ENCODE results near the gene SNRNP25. TPM values are rescaled to one million over a fixed set of nuclear protein-coding genes. Genes with fewer than 3 reads are reported as not detected.
"Not testable (repeated sequence)": the region's sequence is repeated elsewhere in the genome, so short reads cannot be mapped to it uniquely, and the experiment has no call there.

SNRNP25 gene
- total RNA-seq, 8 experiments from 2014 or later = 14.1 to 50.6 (median 33.1) TPM

GRCh38 chr16:46510-46909, 7.1 kb upstream of the SNRNP25 start:
- H3K4me1 ChIP-seq (replicated peaks in 1 of 2); H3K27ac ChIP-seq; ATAC-seq (replicated peaks in 6 of 8); in situ Hi-C loops (cut with MboI; ENCODE audit: low pct_unique_long_range_greater_than_20kb in 2 of 9, low sequenced_read_pairs in 9 of 9, unreplicated experiment in 9 of 9); H3K4me3 ChIP-seq: not testable (repeated sequence)
- 84 to 100% (median 95%) methylated on average over 1 to 7 of the region's 7 CpGs for WGBS, 10 experiments

DNA sequence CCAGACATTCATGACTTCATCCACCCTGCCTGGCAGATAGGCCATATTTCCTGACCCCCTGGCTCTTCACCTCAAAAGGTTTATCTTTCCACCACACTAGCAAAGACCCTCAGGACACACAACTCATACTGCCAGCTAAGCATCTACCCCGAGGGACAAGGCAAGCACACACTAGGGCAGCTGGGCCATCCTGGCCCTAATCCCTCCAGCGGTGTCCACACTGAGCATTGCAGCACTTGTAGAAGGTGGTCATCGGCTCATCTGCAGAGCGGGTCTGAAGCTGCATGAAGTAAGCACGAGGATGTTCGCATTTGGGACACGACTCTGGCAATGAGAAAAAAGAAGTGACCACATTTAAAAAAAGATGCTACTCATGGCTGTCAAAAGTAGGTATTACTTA, 6.4 kb upstream of the SNRNP25 start:
- no peak for ATAC-seq (replicated peaks in 6 of 8)
- Histone ChIP-seq H3K4me3 (no peak overlapping the region), H3K4me1 (replicated peaks in 1 of 2) (no peaks in the 10 kb centered on the region), H3K27ac (no peak overlapping the region)
- 86 to 100% (median 97%) methylated on average over 2 to 6 of the region's 7 CpGs; no CpG with 5 or more reads in 7 of the 10 experiments for WGBS, 10 experiments
- in situ Hi-C loops (cut with MboI; ENCODE audit: low pct_unique_long_range_greater_than_20kb in 2 of 9, low sequenced_read_pairs in 9 of 9, unreplicated experiment in 9 of 9) = no loop called here

GRCh38 chr16:50769-51591, 2.6 kb upstream of the SNRNP25 start:
- 50 to 93% (median 82%) methylated on average over 1 to 12 of the region's 15 CpGs; no CpG with 5 or more reads in 2 of the 10 experiments for WGBS, 10 experiments
- no peak overlapping the region for H3K4me3 ChIP-seq
- in situ Hi-C loops (cut with MboI; ENCODE audit: low pct_unique_long_range_greater_than_20kb in 2 of 9, low sequenced_read_pairs in 9 of 9, unreplicated experiment in 9 of 9) = no loop called here
- peaks cover 4 to 5% of the 10 kb centered on the region in 2 donors for H3K4me1 ChIP-seq (replicated peaks in 1 of 2)
- ATAC-seq (replicated peaks in 6 of 8) = no peak
- no peak overlapping the region for H3K27ac ChIP-seq

DNA sequence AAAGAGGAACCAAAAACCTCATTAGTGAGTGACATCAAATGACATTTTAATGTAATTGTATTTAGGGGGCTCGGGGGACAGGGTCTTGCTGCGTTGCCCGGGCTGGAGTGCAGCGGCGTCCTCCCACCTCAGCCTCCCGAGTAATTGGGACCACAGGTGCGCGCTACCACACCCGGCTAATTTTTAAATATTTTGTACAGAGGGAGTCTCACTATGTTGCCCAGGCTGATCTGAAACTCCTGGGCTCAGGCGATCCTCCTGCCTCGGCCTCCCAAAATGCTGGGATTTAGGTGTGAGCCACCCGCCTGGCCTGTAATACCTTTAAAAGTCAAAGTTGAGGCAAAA, 581 bp downstream of the SNRNP25 start:
- Histone ChIP-seq H3K4me3 (peak overlapping the region; percentile 54 to 94 (median 80)), H3K27ac (no peak overlapping the region), H3K4me1 (replicated peaks in 1 of 2) (peaks cover 4 to 5% of the 10 kb centered on the region in 2 donors)
- no peak for ATAC-seq (replicated peaks in 6 of 8)
- in situ Hi-C loops (cut with MboI; ENCODE audit: low pct_unique_long_range_greater_than_20kb in 2 of 9, low sequenced_read_pairs in 9 of 9, unreplicated experiment in 9 of 9) = no loop called here
- WGBS, 10 experiments = 50 to 83% (median 63%) methylated on average over 2 to 6 of the region's 12 CpGs; no CpG with 5 or more reads in 4 of the 10 experiments

DNA sequence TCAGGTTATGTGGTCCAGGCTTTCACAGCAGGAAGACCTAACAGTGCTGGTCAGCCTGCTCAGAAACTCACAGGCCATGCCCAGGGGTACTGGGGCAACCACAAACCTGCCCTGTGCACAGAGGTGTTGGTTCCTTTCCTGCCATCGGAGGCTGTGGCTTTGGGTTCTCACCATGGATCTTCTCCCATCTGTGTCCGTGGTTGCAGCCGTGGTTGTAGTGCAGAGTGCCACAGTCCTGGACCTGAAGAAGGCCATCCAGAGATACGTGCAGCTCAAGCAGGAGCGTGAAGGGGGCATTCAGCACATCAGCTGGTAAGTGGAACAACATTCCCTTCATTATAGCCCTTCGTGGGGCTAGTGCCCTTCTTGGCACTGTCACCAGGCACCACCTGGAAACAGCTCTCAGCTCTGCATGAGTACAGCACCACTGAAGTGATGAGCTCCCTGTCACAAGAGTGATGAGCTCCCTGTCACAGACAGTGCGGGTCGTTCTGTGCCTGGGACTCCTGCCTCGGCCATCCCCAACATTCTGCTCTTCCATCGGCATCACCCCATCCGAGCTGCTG, 2.0 kb downstream of the SNRNP25 start:
- Histone ChIP-seq H3K4me1 (replicated peaks in 1 of 2) (peaks cover 4 to 5% of the 10 kb centered on the region in 2 donors), H3K27ac (no peak overlapping the region), H3K4me3 (no peak overlapping the region)
- no peak for ATAC-seq (replicated peaks in 6 of 8)
- WGBS, 10 experiments = 82 to 100% (median 97%) methylated on average over 2 to 5 of the region's 11 CpGs; no CpG with 5 or more reads in 6 of the 10 experiments
- in situ Hi-C loops (cut with MboI; ENCODE audit: low pct_unique_long_range_greater_than_20kb in 2 of 9, low sequenced_read_pairs in 9 of 9, unreplicated experiment in 9 of 9) = no loop called here

DNA sequence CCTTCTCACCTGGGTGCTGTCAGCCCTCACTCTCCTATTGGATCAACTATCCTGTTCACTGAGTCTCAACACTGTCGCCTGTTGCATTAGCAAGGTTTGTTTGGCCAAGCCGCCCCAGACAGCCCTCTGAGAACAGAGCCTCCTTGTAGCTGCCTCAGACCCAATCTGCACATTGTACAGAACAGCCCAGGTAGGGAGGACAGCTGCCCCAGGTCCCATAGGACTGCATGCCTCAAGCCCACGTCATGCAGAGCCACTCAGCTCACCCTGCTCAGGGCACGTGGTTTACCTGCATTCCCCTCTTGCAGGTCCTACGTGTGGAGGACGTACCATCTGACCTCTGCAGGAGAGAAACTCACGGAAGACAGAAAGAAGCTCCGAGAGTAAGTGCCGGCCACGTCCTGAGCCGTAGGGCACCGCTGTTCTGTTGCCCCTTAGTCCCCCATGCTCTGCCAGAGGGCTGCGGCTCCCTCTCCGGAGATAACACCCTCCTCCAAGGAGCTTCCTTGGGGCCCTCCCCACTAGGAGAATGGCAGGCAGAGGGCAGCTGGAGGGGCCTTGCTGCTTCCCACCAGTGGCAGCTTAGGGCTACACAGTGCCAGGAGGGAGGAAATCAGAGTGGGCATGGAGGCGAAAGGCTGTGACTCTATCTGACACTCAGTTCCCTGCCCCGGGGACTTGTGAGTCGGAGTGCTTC, 2.8 kb downstream of the SNRNP25 start:
- in situ Hi-C loops (cut with MboI; ENCODE audit: low pct_unique_long_range_greater_than_20kb in 2 of 9, low sequenced_read_pairs in 9 of 9, unreplicated experiment in 9 of 9) = no loop called here
- no peak overlapping the region for H3K27ac ChIP-seq
- ATAC-seq (replicated peaks in 6 of 8) = no peak
- WGBS, 10 experiments = 72 to 100% (median 90%) methylated on average over 3 to 14 of the region's 17 CpGs; no CpG with 5 or more reads in 5 of the 10 experiments
- peaks cover 4 to 5% of the 10 kb centered on the region in 2 donors for H3K4me1 ChIP-seq (replicated peaks in 1 of 2)
- no peak overlapping the region for H3K4me3 ChIP-seq

GRCh38 chr16:57711-58110, 4.1 kb downstream of the SNRNP25 start:
- peaks cover 4 to 5% of the 10 kb centered on the region in 2 donors for H3K4me1 ChIP-seq (replicated peaks in 1 of 2)
- WGBS, 10 experiments = 70 to 100% (median 90%) methylated on average over 1 to 3 of the region's 8 CpGs; no CpG with 5 or more reads in 5 of the 10 experiments
- H3K4me3 ChIP-seq = no peak overlapping the region
- no peak overlapping the region for H3K27ac ChIP-seq
- in situ Hi-C loops (cut with MboI; ENCODE audit: low pct_unique_long_range_greater_than_20kb in 2 of 9, low sequenced_read_pairs in 9 of 9, unreplicated experiment in 9 of 9) = no loop called here
- ATAC-seq (replicated peaks in 6 of 8) = no peak

DNA sequence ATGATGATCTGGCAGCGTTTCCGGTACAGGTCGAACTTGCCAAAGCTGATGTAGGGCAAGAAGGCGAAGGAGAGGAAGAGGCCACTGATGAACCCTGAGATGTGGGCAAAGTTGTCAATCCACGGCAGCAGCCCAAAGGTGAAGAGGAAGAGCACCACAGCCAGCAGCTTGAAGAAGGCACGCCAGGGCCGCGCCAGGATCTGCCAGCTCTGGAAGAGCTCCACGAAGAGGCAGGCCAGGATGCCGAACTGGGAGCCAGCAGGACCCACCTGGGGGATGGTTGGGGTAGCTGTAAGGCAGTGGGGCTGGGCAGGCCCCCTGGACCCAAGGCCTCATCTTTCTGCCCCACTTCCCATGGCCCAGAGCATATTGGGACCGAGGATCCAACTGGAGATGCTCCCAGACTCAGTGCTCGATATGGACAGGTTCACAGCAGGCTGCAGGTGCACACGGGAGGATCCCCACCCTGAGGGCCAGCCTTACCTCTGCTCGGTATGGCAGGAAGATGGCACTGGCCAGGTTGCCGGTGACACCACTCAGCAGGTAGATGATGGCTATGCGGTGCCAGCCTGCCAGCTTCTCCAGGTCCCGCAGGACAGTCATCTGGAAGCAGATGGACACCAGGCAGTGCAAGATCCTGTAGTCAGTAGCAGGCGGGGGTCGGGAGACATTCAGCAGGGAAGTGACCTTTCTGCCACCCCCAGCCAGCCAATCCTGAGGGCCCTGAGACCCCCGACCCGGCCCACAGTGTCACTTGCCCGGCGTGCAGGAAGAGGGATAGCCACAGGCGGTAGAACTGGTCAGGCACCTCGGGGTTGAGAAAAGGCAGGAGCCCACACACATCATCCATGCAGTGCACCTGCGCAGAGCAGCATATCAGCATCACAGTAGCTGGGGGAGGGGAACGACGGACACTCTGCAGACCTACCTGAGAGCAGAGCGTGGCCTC, 5.1 kb downstream of the SNRNP25 start:
- H3K4me1 ChIP-seq (replicated peaks in 1 of 2) = peaks cover 4 to 5% of the 10 kb centered on the region in 2 donors
- no peak overlapping the region for H3K4me3 ChIP-seq
- H3K27ac ChIP-seq = no peak overlapping the region
- 80 to 97% (median 84%) methylated on average over 1 to 19 of the region's 29 CpGs; no CpG with 5 or more reads in 3 of the 10 experiments for WGBS, 10 experiments
- in situ Hi-C loops (cut with MboI; ENCODE audit: low pct_unique_long_range_greater_than_20kb in 2 of 9, low sequenced_read_pairs in 9 of 9, unreplicated experiment in 9 of 9) = no loop called here
- no peak for ATAC-seq (replicated peaks in 6 of 8)

GRCh38 chr16:59440-60059, 5.9 kb downstream of the SNRNP25 start:
- Histone ChIP-seq H3K4me1 (replicated peaks in 1 of 2) (peaks cover 0 to 2% of the 10 kb centered on the region in 2 donors), H3K4me3 (no peak overlapping the region), H3K27ac (no peak overlapping the region)
- no peak for ATAC-seq (replicated peaks in 6 of 8)
- WGBS, 10 experiments = 80 to 100% (median 90%) methylated on average over 1 to 4 of the region's 14 CpGs; no CpG with 5 or more reads in 5 of the 10 experiments
- in situ Hi-C loops (cut with MboI; ENCODE audit: low pct_unique_long_range_greater_than_20kb in 2 of 9, low sequenced_read_pairs in 9 of 9, unreplicated experiment in 9 of 9) = no loop called here

DNA sequence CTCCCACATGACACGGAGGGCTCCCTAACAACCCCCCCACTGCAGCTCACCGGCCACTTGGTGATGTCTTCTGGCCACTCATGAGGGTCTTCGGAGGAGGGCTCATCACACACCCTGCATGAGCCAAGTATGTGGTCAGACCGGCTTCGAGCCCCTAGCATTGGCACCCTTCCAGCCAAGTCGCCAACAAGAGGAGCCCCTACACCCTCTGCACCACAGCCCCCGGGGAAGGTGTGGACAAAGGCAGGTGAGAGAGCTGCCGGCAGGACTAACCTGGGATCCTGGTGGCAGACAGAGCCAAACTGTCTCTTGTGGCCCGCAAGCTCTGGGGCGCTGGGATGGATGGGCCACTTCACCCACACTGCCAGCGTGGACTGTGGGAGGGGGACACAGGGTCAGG, 6.5 kb downstream of the SNRNP25 start:
- Histone ChIP-seq H3K4me3 (no peak overlapping the region), H3K4me1 (replicated peaks in 1 of 2) (no peaks in the 10 kb centered on the region), H3K27ac (no peak overlapping the region)
- no peak for ATAC-seq (replicated peaks in 6 of 8)
- in situ Hi-C loops (cut with MboI; ENCODE audit: low pct_unique_long_range_greater_than_20kb in 2 of 9, low sequenced_read_pairs in 9 of 9, unreplicated experiment in 9 of 9) = no loop called here
- 79 to 100% (median 100%) methylated on average over 1 to 8 of the region's 11 CpGs; no CpG with 5 or more reads in 5 of the 10 experiments for WGBS, 10 experiments

- no peak overlapping the region for H3K4me3 ChIP-seq
- ATAC-seq (replicated peaks in 6 of 8) = no peak
- H3K4me1 ChIP-seq (replicated peaks in 1 of 2) = peaks cover 0 to 4% of the 10 kb centered on the region in 2 donors
- H3K27ac ChIP-seq = no peak overlapping the region
- WGBS, 10 experiments = 86 to 94% (median 90%) methylated on average over 3 to 12 of the region's 89 CpGs; no CpG with 5 or more reads in 5 of the 10 experiments
- in situ Hi-C loops (cut with MboI; ENCODE audit: low pct_unique_long_range_greater_than_20kb in 2 of 9, low sequenced_read_pairs in 9 of 9, unreplicated experiment in 9 of 9) = no loop called here
Measured at GRCh38 chr16:60929-61878, 7.6 kb downstream of the SNRNP25 start.
